HL-60 (cell line): ENCODE measurements around the gene SIKE1.

Source experiments
- DNase-seq, 2 experiments: peaks; one replicate each; pipeline ENCODE4 v3.0.0-alpha.2; 2010 to 2020; ENCODE audit warnings: low read depth in 1 of 2, low spot score in 1 of 2
- H3K27ac ChIP-seq: fragments of 250-450 bp; sonication (Bioruptor Pico); replicated peaks from 2 replicates; pipeline ENCODE4 v1.5.1; 2020; ENCODE audit warnings: mild to moderate bottlenecking, moderate library complexity
- H3K27me3 ChIP-seq: fragments of 250-450 bp; sonication (Bioruptor Pico); 2 replicates; pipeline ENCODE4 v1.5.1; 2021; ENCODE audit warnings: mild to moderate bottlenecking, moderate library complexity; ENCODE audit not compliant: insufficient read depth, poor library complexity, severe bottlenecking
- H3K4me3 ChIP-seq: replicated peaks from 2 replicates; pipeline ENCODE4 v1.5.1; 2011; ENCODE audit warnings: mild to moderate bottlenecking, control low read depth, low read length; ENCODE audit not compliant: insufficient read depth
- CTCF ChIP-seq: IDR thresholded peaks from one replicate; pipeline ENCODE4 v1.5.1; 2011; ENCODE audit warnings: low read length, control low read depth, inconsistent platforms; ENCODE audit not compliant: insufficient read depth
- GABPA ChIP-seq: IDR thresholded peaks from 2 replicates; pipeline ENCODE4 v1.6.1; 2012; ENCODE audit warnings: low read depth
- POLR2AphosphoS5 ChIP-seq: IDR thresholded peaks from 2 replicates; pipeline ENCODE4 v1.6.1; 2012; ENCODE audit warnings: low read depth
- REST ChIP-seq: IDR thresholded peaks from 2 replicates; pipeline ENCODE4 v1.6.1; 2012; ENCODE audit warnings: low read depth; ENCODE audit not compliant: insufficient replicate concordance
- SPI1 ChIP-seq: IDR thresholded peaks from 2 replicates; pipeline ENCODE4 v1.6.1; 2012; ENCODE audit warnings: low read depth, mild to moderate bottlenecking, borderline replicate concordance

Gene SIKE1

GRCh38 chr1:114757455-114758255 lies 22.8 kb downstream of the SIKE1 start, which contains the start of gene CSDE1:
CSDE1 (minus strand) TSS chr1:114757984; CDS start chr1:114739890, 18,094 bp downstream.
- peak; percentile 54; the same call in 1 of the 2 replicates for TF ChIP-seq SPI1
- peak; percentile 97 for TF ChIP-seq POLR2AphosphoS5
- TF ChIP-seq CTCF: no peak
- TF ChIP-seq GABPA: no peak
- peak; percentile 75 for TF ChIP-seq REST
- Histone ChIP-seq H3K27ac (peak within 1 kb of the TSS; percentile 99), H3K27me3 (no peaks in the 10 kb centered on the region), H3K4me3 (peak within 1 kb of the TSS; percentile 91)
- peak; percentile 96 to 98 for DNase-seq

GRCh38 chr1:114756949-114757454 lies 23.5 kb downstream of the SIKE1 start:
- Histone ChIP-seq H3K4me3 (peak overlapping the region; percentile 91), H3K27ac (peak overlapping the region; percentile 99), H3K27me3 (no peaks in the 10 kb centered on the region)
- TF ChIP-seq GABPA (no peak), CTCF (no peak), REST (no peak), SPI1 (no peak), POLR2AphosphoS5 (no peak; the same call in 1 of the 2 replicates)
- DNase-seq: peak in 1 of 2 experiments; percentile 66

GRCh38 chr1:114756009-114756892 lies 24.2 kb downstream of the SIKE1 start:
- TF ChIP-seq GABPA (no peak), SPI1 (no peak), POLR2AphosphoS5 (no peak)
- H3K4me3 ChIP-seq: peak overlapping the region; percentile 91
- H3K27me3 ChIP-seq: no peaks in the 10 kb centered on the region
- DNase-seq: no peak
- peak overlapping the region; percentile 99 for H3K27ac ChIP-seq
